Stimulated activated CD8-positive, alpha-beta memory T cell treated with anti-CD3 and anti-CD28 coated beads, Interleukin-15, amount 100 ng/mL, for 4 hours (primary cell): ENCODE data around the gene ACP1.

Source experiments
- DNase-seq, 2 donors: peaks; one replicate each; pipeline ENCODE4 v3.0.0-alpha.2; 2020; ENCODE audit warnings: low read depth in 2 of 2

Gene ACP1

GRCh38 chr2:280650-281110 lies 15.9 kb downstream of the ACP1 start:
- DNase-seq: no peak

GRCh38 chr2:281381-281780 lies 16.6 kb downstream of the ACP1 start:
- no peak for DNase-seq

GRCh38 chr2:282371-283263 lies 17.9 kb downstream of the ACP1 start:
- no peak for DNase-seq

GRCh38 chr2:283996-284794 lies 19.4 kb downstream of the ACP1 start:
- DNase-seq: no peak

- DNase-seq: no peak
These were observed 20.2 kb downstream of the ACP1 start for GRCh38 chr2:284896-285492.

GRCh38 chr2:285531-285930 lies 20.8 kb downstream of the ACP1 start:
- no peak for DNase-seq

- DNase-seq: no peak
These were observed 21.3 kb downstream of the ACP1 start for GRCh38 chr2:286035-286434.

GRCh38 chr2:286774-287392 lies 22.1 kb downstream of the ACP1 start:
- DNase-seq: no peak

- DNase-seq: no peak
These were observed 22.7 kb downstream of the ACP1 start for GRCh38 chr2:287471-287885.

- DNase-seq: no peak
These were observed 23.4 kb downstream of the ACP1 start, which contains the start of gene ALKAL2 for GRCh38 chr2:287911-288757. TSS of gene ALKAL2 (minus strand) at chr2:288091. CDS start at chr2:287835, 256 bp downstream.

GRCh38 chr2:288758-289361 lies 24.1 kb downstream of the ACP1 start:
- no peak for DNase-seq

- no peak for DNase-seq
These were observed 24.8 kb downstream of the ACP1 start for GRCh38 chr2:289362-290089.

- peak in 1 of 2 donors; percentile 17 for DNase-seq
These were observed 25.5 kb downstream of the ACP1 start for GRCh38 chr2:290090-290722.

GRCh38 chr2:295090-295489 lies 30.3 kb downstream of the ACP1 start:
- DNase-seq: no peak

GRCh38 chr2:296354-296753 lies 31.6 kb downstream of the ACP1 start:
- no peak for DNase-seq

GRCh38 chr2:305366-305765 lies 40.6 kb downstream of the ACP1 start:
- DNase-seq: no peak

- no peak for DNase-seq
These were observed 44.6 kb downstream of the ACP1 start for GRCh38 chr2:309148-309953.

- DNase-seq: no peak
These were observed 45.3 kb downstream of the ACP1 start for GRCh38 chr2:309954-310510.
